Sigmoid colon (tissue), 7 donors: ENCODE results near the gene GIGYF2. TPM values are rescaled to one million over a fixed set of nuclear protein-coding genes. Genes with fewer than 3 reads are reported as not detected.

Experiments
- DNase-seq: peaks from one replicate; pipeline ENCODE4 v3.0.0-alpha.2; 2019
- H3K27ac ChIP-seq, 4 donors: fragments of 200-600 bp; sonication (generic); one replicate each; pipeline ENCODE4 v1.5.1; 2016 to 2019; ENCODE audit warnings: mild to moderate bottlenecking in 1 of 4
- H3K27me3 ChIP-seq, 3 donors: fragments of 200-600 bp; sonication (generic); one replicate each; pipeline ENCODE4 v1.5.1; 2019; ENCODE audit warnings: mild to moderate bottlenecking in 1 of 3
- H3K36me3 ChIP-seq, 4 donors: fragments of 200-600 bp; sonication (generic); one replicate each; pipeline ENCODE4 v1.5.1; 2016 to 2019
- H3K4me1 ChIP-seq, 4 donors: fragments of 200-600 bp; sonication (generic); one replicate each; pipeline ENCODE4 v1.5.1; 2017 to 2019
- H3K4me3 ChIP-seq, 4 donors: fragments of 200-600 bp; sonication (generic); one replicate each; pipeline ENCODE4 v1.5.1; 2017 to 2019; ENCODE audit warnings: mild to moderate bottlenecking in 2 of 4, moderate library complexity in 1 of 4
- H3K9me3 ChIP-seq, 4 donors: fragments of 200-600 bp in 3 of 4; sonication (generic) in 3 of 4; one replicate each; pipeline versions ENCODE4 v1.5.1 to v1.6.1; 2013 to 2019
- EP300 ChIP-seq, 4 donors: sonication (generic); formaldehyde crosslinking; IDR thresholded peaks; one replicate each; pipeline ENCODE4 v1.6.1; 2017; ENCODE audit warnings: antibody characterized with exemption in 4 of 4
- POLR2A ChIP-seq, 2 donors: fragments of 450-650 bp; IDR thresholded peaks; one replicate each; pipeline ENCODE4 v1.6.1; 2016; ENCODE audit warnings: antibody characterized with exemption in 2 of 2, mild to moderate bottlenecking in 2 of 2, moderate library complexity in 2 of 2
- POLR2AphosphoS5 ChIP-seq, 4 donors: sonication (generic); formaldehyde crosslinking; IDR thresholded peaks; one replicate each; pipeline ENCODE4 v1.6.1; 2017; ENCODE audit warnings: antibody characterized with exemption in 4 of 4
- WGBS, 2 donors: extraction: QIAGEN DNeasy Blood & Tissue Kit; methylation state at CpG; one replicate each; pipeline ENCODE4 v1.1.7; 2013; 5-methylcytosine and 5-hydroxymethylcytosine counted together
- intact Hi-C: fragments of 100-400 bp; cut with DNase I; formaldehyde crosslinking; loops from one replicate; pipeline ENCODE4 v1.15.1; 2023
- polyA plus RNA-seq, 3 donors: library from polyadenylated mRNA; stranded (reverse); fragments of 200-250 nt; gene quantifications; one replicate each; pipeline ENCODE4 v1.2.3, GENCODE V29; 2013
- total RNA-seq, 4 donors: library from RNA; depleted of rRNA; stranded (reverse); fragments of >200 nt; gene quantifications; one replicate each; pipeline ENCODE4 v1.1.0, GENCODE V29; 2016
- TF ChIP-seq, protein P1 (sequence below), 4 experiments: fragments of 450-650 bp in 3 of 4; fragments of 200-600 bp in 1 of 4; IDR thresholded peaks; one replicate each; pipeline ENCODE4 v1.5.1; 2016 to 2019; ENCODE audit warnings: antibody characterized with exemption in 4 of 4, mild to moderate bottlenecking in 3 of 4, moderate library complexity in 2 of 4
- donor health status: healthy with polysubstance abuse.
- donor health status: Bipolar disorder and iron deficiency.
- donor health status: healthy.

GIGYF2 gene
- total and polyA plus RNA-seq, 7 donors, result 10.2 to 90.0 (median 62.9) TPM

DNA sequence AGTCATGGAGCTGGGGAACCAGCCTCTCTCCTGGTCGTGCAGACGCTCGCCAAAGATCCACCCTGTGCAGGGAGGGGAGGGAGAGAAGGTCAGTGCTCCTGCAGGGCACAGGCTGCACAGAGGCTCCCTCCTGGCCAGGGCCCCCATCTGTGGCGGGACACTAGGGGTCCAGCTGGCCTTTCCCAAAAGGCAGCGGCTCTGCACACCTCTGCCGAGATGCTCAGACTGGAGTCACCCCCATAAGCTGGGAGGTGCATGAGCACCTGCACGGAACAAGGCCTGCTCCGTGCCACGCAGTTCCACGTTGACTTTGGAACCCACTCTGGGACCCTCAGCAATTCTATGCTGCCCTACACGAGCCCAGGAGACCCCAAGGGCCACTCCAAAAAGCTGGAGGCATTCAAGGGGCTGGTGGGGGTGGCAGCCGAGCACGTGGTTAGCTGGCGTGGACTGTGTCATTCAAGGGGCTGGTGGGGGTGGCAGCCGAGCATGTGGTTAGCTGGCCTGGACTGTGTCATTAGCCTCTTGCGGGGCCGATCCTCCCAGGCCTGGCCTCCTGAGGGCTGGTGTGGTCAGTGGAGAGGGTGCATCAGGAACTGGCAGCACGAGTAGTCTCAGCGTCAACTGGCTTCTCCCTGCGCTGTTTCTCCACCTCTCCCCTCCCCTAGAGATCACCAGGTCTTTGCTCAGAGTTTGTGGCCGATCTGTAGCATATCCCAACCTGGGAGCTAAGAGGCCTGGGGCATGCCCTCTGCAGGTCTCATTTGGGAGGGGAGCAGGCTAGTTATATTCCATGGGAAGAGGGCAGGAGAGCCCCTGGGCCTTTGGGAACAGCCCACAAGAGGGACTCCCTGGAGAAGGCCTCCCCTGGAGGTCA is 182.7 kb downstream of the GIGYF2 start:
- Histone ChIP-seq H3K36me3 (no peaks in the 10 kb centered on the region), H3K27me3 (peaks cover 17 to 27% (median 24%) of the 10 kb centered on the region in 3 donors), H3K4me3 (no peak overlapping the region), H3K27ac (no peak overlapping the region), H3K9me3 (no peaks in the 10 kb centered on the region), H3K4me1 (peaks cover 0 to 20% (median 16%) of the 10 kb centered on the region in 4 donors)
- peak; percentile 49 for DNase-seq
- intact Hi-C loops, result no loop called here
- WGBS, 2 donors, result 81 to 88% methylated on average over 21 of the region's 21 CpGs
- TF ChIP-seq EP300 (IDR thresholded peaks at IDR 0.05), result no peak
- TF ChIP-seq POLR2AphosphoS5 (IDR thresholded peaks at IDR 0.05), result no peak
- TF ChIP-seq, protein P1, sequence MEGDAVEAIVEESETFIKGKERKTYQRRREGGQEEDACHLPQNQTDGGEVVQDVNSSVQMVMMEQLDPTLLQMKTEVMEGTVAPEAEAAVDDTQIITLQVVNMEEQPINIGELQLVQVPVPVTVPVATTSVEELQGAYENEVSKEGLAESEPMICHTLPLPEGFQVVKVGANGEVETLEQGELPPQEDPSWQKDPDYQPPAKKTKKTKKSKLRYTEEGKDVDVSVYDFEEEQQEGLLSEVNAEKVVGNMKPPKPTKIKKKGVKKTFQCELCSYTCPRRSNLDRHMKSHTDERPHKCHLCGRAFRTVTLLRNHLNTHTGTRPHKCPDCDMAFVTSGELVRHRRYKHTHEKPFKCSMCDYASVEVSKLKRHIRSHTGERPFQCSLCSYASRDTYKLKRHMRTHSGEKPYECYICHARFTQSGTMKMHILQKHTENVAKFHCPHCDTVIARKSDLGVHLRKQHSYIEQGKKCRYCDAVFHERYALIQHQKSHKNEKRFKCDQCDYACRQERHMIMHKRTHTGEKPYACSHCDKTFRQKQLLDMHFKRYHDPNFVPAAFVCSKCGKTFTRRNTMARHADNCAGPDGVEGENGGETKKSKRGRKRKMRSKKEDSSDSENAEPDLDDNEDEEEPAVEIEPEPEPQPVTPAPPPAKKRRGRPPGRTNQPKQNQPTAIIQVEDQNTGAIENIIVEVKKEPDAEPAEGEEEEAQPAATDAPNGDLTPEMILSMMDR (IDR thresholded peaks at IDR 0.05), result no peak

DNA sequence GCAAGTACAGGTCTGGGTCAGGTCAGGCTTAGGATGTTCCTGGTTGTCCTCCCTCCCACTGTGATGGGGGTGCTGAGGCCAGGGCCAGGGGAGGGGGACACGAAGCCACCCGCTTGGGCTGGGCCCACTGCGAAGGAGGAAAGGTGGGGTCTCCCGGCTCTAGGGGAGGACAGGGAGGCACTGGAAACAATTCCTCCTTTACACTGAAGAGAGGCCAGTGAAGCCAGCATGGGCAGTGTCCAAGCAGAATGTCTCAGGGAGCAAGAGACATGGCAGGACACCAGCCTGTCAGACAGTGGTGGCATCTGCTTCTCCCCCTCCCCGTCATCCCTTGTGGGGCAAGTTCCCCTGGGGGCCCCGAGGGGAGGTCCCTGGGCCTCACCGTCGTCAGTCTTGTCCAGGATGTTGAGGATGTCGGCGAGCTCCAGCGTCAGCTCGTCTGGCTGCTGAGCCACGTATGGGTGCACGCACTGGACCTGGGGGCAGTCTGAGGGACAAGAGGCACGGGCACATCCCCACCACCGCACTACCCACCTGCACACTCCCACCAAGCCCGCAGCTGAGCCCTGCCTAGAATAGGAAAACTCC is 183.7 kb downstream of the GIGYF2 start:
- no peaks in the 10 kb centered on the region for H3K36me3 ChIP-seq
- peaks cover 13 to 24% (median 14%) of the 10 kb centered on the region in 3 donors for H3K27me3 ChIP-seq
- DNase-seq, result peak; percentile 52
- 75 to 81% methylated on average over 17 of the region's 17 CpGs for WGBS, 2 donors
- peaks cover 0 to 14% (median 11%) of the 10 kb centered on the region in 4 donors for H3K4me1 ChIP-seq
- intact Hi-C loops, result no loop called here
- TF ChIP-seq POLR2AphosphoS5 (IDR thresholded peaks at IDR 0.05), result no peak
- no peak for TF ChIP-seq EP300 (IDR thresholded peaks at IDR 0.05)
- TF ChIP-seq, protein P1 (IDR thresholded peaks at IDR 0.05), result no peak
- no peak for TF ChIP-seq POLR2A (IDR thresholded peaks at IDR 0.05)
- H3K4me3 ChIP-seq, result no peak overlapping the region
- no peak overlapping the region for H3K27ac ChIP-seq
- no peaks in the 10 kb centered on the region for H3K9me3 ChIP-seq

DNA sequence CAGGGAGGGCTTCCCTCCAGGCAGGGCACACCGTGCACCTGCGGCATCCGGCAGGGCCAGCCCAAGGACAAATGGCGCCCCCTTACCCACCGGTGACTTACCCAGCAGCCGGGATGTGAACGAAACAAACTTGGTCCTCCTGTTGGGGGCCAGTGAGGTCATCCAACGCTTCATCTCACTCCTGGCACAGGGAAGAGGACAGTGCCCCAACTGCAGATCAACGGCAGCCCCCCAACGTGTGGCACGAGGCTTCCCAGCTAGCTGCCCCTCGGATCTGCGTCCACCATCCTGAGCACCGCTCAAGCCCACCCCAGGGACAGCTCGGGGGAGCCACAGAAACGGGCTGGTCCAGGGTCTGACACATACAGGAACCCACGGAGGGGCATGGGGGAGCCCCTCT is 185.0 kb downstream of the GIGYF2 start:
- no peak overlapping the region for H3K27ac ChIP-seq
- WGBS, 2 donors, result 93% methylated on average over 17 of the region's 17 CpGs
- DNase-seq, result no peak
- no peak for TF ChIP-seq EP300 (IDR thresholded peaks at IDR 0.05)
- TF ChIP-seq POLR2AphosphoS5 (IDR thresholded peaks at IDR 0.05), result no peak
- TF ChIP-seq, protein P1 (IDR thresholded peaks at IDR 0.05), result no peak
- TF ChIP-seq POLR2A (IDR thresholded peaks at IDR 0.05), result no peak
- peaks cover 0 to 2% (median under 1%) of the 10 kb centered on the region in 4 donors for H3K4me1 ChIP-seq
- no peaks in the 10 kb centered on the region for H3K9me3 ChIP-seq
- no peak overlapping the region for H3K4me3 ChIP-seq
- H3K27me3 ChIP-seq, result peaks cover under 1 to 17% (median 1%) of the 10 kb centered on the region in 3 donors
- no peaks in the 10 kb centered on the region for H3K36me3 ChIP-seq
- intact Hi-C loops, result no loop called here

DNA sequence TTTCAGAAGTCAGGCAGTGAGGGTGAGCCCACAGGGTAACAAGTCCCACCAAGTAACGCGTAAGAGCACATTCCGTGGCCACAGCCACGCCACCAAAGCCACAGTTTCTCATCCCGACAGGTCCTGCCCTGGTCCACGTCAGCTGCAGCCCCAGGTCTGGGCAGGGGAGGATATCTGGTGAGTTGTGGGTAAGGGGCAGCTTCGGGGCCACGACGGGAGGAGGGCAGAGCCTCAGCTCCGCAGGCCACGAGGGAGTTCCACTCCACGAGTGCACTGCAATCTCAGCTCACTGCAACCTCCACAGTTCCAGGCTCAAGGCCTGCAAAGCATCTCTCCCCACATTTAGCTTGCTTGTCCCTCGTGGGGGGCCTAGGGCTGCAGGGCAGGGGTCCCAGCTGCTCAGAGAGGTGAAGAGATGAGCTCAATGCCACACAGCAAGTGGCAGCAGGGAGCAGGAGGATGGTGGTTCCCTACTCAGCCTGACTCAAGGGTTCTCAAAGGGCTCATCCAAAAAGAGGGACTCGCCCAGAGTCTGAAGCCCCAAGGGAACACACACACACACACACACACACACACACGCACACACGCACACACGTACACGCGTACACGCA is 185.5 kb downstream of the GIGYF2 start:
- no peak overlapping the region for H3K4me3 ChIP-seq
- no peaks in the 10 kb centered on the region for H3K36me3 ChIP-seq
- TF ChIP-seq EP300 (IDR thresholded peaks at IDR 0.05), result no peak
- TF ChIP-seq, protein P1 (IDR thresholded peaks at IDR 0.05), result no peak
- TF ChIP-seq POLR2A (IDR thresholded peaks at IDR 0.05), result no peak
- TF ChIP-seq POLR2AphosphoS5 (IDR thresholded peaks at IDR 0.05), result no peak
- H3K9me3 ChIP-seq, result no peaks in the 10 kb centered on the region
- WGBS, 2 donors, result 89 to 92% methylated on average over 20 of the region's 20 CpGs
- no peak overlapping the region for H3K27ac ChIP-seq
- peaks cover 0 to 12% (median 0%) of the 10 kb centered on the region in 3 donors for H3K27me3 ChIP-seq
- intact Hi-C loops, result no loop called here
- H3K4me1 ChIP-seq, result no peaks in the 10 kb centered on the region
- DNase-seq, result no peak
